ENCODE measurements around the gene COBLL1. TPM values are rescaled to one million over a fixed set of nuclear protein-coding genes. Genes with fewer than 3 reads are reported as not detected.

Gene COBLL1
- total RNA-seq, 2 donors from 2014 or later: 14.9 to 21.1 TPM

- no peak overlapping the region for H3K4me3 ChIP-seq
- H3K36me3 ChIP-seq: no peaks in the 10 kb centered on the region
- TF ChIP-seq, protein P1, sequence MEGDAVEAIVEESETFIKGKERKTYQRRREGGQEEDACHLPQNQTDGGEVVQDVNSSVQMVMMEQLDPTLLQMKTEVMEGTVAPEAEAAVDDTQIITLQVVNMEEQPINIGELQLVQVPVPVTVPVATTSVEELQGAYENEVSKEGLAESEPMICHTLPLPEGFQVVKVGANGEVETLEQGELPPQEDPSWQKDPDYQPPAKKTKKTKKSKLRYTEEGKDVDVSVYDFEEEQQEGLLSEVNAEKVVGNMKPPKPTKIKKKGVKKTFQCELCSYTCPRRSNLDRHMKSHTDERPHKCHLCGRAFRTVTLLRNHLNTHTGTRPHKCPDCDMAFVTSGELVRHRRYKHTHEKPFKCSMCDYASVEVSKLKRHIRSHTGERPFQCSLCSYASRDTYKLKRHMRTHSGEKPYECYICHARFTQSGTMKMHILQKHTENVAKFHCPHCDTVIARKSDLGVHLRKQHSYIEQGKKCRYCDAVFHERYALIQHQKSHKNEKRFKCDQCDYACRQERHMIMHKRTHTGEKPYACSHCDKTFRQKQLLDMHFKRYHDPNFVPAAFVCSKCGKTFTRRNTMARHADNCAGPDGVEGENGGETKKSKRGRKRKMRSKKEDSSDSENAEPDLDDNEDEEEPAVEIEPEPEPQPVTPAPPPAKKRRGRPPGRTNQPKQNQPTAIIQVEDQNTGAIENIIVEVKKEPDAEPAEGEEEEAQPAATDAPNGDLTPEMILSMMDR (IDR thresholded peaks at IDR 0.05): no peak
- DNase-seq (ENCODE audit: low spot score): no peak
- no peaks in the 10 kb centered on the region for H3K4me1 ChIP-seq
- H3K27ac ChIP-seq: no peak overlapping the region
- no peaks in the 10 kb centered on the region for H3K9me3 ChIP-seq
- H3K27me3 ChIP-seq: no peaks in the 10 kb centered on the region
These were observed 39.9 kb upstream of the COBLL1 start for GRCh38 chr2:164881524-164881923.

DNA sequence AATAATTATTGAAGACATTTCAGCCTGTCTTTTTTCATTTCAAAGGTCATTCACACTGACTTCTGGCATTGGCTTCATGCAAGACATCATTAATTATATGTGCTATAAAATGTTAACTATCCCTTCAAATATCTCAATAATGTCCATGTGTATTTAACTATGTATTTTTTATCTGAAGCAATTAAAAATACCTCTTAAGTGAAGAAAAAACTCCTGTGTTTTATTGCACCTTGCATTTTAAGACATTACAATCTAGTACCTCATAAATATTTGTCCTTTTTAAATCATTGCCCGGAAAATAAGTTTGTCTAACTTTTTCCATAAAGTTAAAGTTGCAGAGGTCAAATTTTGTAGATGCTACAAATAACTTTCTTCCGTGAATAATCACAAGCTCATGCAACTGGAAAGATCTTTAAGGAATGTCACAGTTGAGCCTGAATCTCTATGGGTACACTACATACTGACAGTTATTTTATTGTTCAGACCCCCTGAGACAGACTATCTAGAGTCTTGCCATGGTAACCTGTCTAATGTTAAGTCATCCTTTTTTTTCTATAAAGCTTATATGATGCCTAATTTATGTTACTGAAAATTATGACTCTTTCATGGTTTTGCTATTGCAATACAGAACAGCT lies 38.4 kb upstream of the COBLL1 start:
- H3K9me3 ChIP-seq: no peaks in the 10 kb centered on the region
- TF ChIP-seq, protein P1 (IDR thresholded peaks at IDR 0.05): no peak
- no peaks in the 10 kb centered on the region for H3K27me3 ChIP-seq
- no peak for DNase-seq (ENCODE audit: low spot score)
- no peaks in the 10 kb centered on the region for H3K4me1 ChIP-seq
- no peak overlapping the region for H3K27ac ChIP-seq
- H3K36me3 ChIP-seq: no peaks in the 10 kb centered on the region
- H3K4me3 ChIP-seq: no peak overlapping the region

- Histone ChIP-seq H3K4me1 (no peaks in the 10 kb centered on the region), H3K36me3 (no peaks in the 10 kb centered on the region), H3K4me3 (no peak overlapping the region), H3K27me3 (no peaks in the 10 kb centered on the region), H3K9me3 (no peaks in the 10 kb centered on the region), H3K27ac (no peak overlapping the region)
- TF ChIP-seq, protein P1 (IDR thresholded peaks at IDR 0.05): no peak
- no peak for DNase-seq (ENCODE audit: low spot score)
These were observed 36.3 kb upstream of the COBLL1 start for GRCh38 chr2:164877927-164878326.

GRCh38 chr2:164877169-164877568 lies 35.5 kb upstream of the COBLL1 start:
- no peaks in the 10 kb centered on the region for H3K9me3 ChIP-seq
- no peak overlapping the region for H3K27ac ChIP-seq
- no peak overlapping the region for H3K4me3 ChIP-seq
- no peaks in the 10 kb centered on the region for H3K4me1 ChIP-seq
- TF ChIP-seq, protein P1 (IDR thresholded peaks at IDR 0.05): no peak
- DNase-seq (ENCODE audit: low spot score): no peak
- no peaks in the 10 kb centered on the region for H3K27me3 ChIP-seq
- H3K36me3 ChIP-seq: no peaks in the 10 kb centered on the region

GRCh38 chr2:164875334-164876205 lies 33.9 kb upstream of the COBLL1 start:
- Histone ChIP-seq H3K4me3 (no peak overlapping the region), H3K36me3 (no peaks in the 10 kb centered on the region), H3K9me3 (no peaks in the 10 kb centered on the region), H3K4me1 (no peaks in the 10 kb centered on the region), H3K27ac (no peak overlapping the region), H3K27me3 (no peaks in the 10 kb centered on the region)
- no peak for DNase-seq (ENCODE audit: low spot score)
- TF ChIP-seq, protein P1 (IDR thresholded peaks at IDR 0.05): no peak

All from right atrium auricular region (tissue), 2 donors.